SK-N-SH (cell line): ENCODE results near the gene TSHZ2. TPM values are rescaled to one million over a fixed set of nuclear protein-coding genes. Genes with fewer than 3 reads are reported as not detected.

Experiments
- CTCF ChIA-PET: fragments of 300-600, 350-600 bp; formaldehyde crosslinking; extraction: SDS; loops from one replicate; lab custom pipeline; 2021; lab: Yijun Ruan, JAX
- POLR2A ChIA-PET: fragments of 350-600 bp; sonication (Branson Sonifier 250); formaldehyde crosslinking; extraction: SDS; loops from one replicate; lab custom pipeline; 2020; ENCODE audit warnings: antibody characterized with exemption, inconsistent platforms; lab: Yijun Ruan, JAX
- DNase-seq: peaks from one replicate; pipeline ENCODE4 v3.0.0; 2012
- H2AFZ ChIP-seq: fragments of 200-600 bp; sonication (generic); 2 replicates; pipeline ENCODE4 v1.8.1; 2016; ENCODE audit warnings: antibody characterized with exemption, mild to moderate bottlenecking, low read depth
- H3F3A ChIP-seq: fragments of 200-600 bp; sonication (generic); replicated peaks from 2 replicates; pipeline ENCODE3; 2016; ENCODE audit warnings: antibody characterized with exemption, mild to moderate bottlenecking; ENCODE audit not compliant: insufficient read depth
- H3K27ac ChIP-seq, 2 experiments: fragments of 200-500 bp in 1 of 2; fragments of 200-600 bp in 1 of 2; sonication (Bioruptor generic) in 1 of 2; sonication (generic), shearing (Covaris generic) in 1 of 2; 2 replicates each; pipeline versions ENCODE4 v1.5.1 to v1.6.1; 2014 to 2016; ENCODE audit warnings: low read depth in 2 of 2, inconsistent platforms in 1 of 2, low read length in 1 of 2, mild to moderate bottlenecking in 1 of 2, mixed read lengths in 1 of 2
- H3K27me3 ChIP-seq: fragments of 200-600 bp; sonication (generic), shearing (Covaris generic); 2 replicates; pipeline ENCODE4 v1.6.1; 2016; ENCODE audit warnings: mixed run types; ENCODE audit not compliant: insufficient read depth
- H3K36me3 ChIP-seq, 2 experiments: fragments of 200-500 bp in 1 of 2; fragments of 200-600 bp in 1 of 2; sonication (Bioruptor generic) in 1 of 2; sonication (generic) in 1 of 2; replicated peaks in 1 of 2; 2 replicates each; pipeline versions ENCODE3 to v1.5.1; 2014 to 2016; ENCODE audit warnings: low read length in 1 of 2, mild to moderate bottlenecking in 1 of 2; ENCODE audit not compliant: insufficient read depth in 2 of 2, control insufficient read depth in 1 of 2
- H3K4me1 ChIP-seq, 2 experiments: fragments of 200-500 bp in 1 of 2; fragments of 200-600 bp in 1 of 2; sonication (Bioruptor generic) in 1 of 2; sonication (generic), shearing (Covaris generic) in 1 of 2; 2 replicates each; pipeline versions ENCODE4 v1.5.1 to v1.6.1; 2014 to 2016; ENCODE audit warnings: low read depth in 1 of 2, low read length in 1 of 2, mixed run types in 1 of 2; ENCODE audit not compliant: insufficient read depth in 2 of 2, control insufficient read depth in 1 of 2
- H3K4me2 ChIP-seq: fragments of 200-600 bp; sonication (generic), shearing (Covaris generic); 2 replicates; pipeline ENCODE4 v1.6.1; 2017; ENCODE audit warnings: mixed run types
- H3K4me3 ChIP-seq, 2 experiments: fragments of 200-500 bp in 1 of 2; fragments of 200-600 bp in 1 of 2; sonication (Bioruptor generic) in 1 of 2; sonication (generic), shearing (Covaris generic) in 1 of 2; 2 replicates each; pipeline versions ENCODE4 v1.5.1 to v1.8.1; 2014 to 2016; ENCODE audit warnings: low read depth in 2 of 2, inconsistent platforms in 1 of 2, low read length in 1 of 2, mild to moderate bottlenecking in 1 of 2, mixed read lengths in 1 of 2, moderate library complexity in 1 of 2
- H3K79me2 ChIP-seq: fragments of 200-600 bp; sonication (generic); 2 replicates; pipeline ENCODE4 v1.8.1; 2017; ENCODE audit warnings: mild to moderate bottlenecking; ENCODE audit not compliant: insufficient read depth
- H3K9ac ChIP-seq: fragments of 200-600 bp; sonication (generic); 2 replicates; pipeline ENCODE4 v1.6.1; 2017; ENCODE audit warnings: mixed run types
- H3K9me2 ChIP-seq: fragments of 200-600 bp; sonication (generic); 2 replicates; pipeline ENCODE4 v1.6.1; 2017; ENCODE audit warnings: mixed run types
- H3K9me3 ChIP-seq: fragments of 200-600 bp; sonication (generic); 2 replicates; pipeline ENCODE4 v1.6.1; 2017; ENCODE audit warnings: mixed run types, mild to moderate bottlenecking, moderate library complexity
- H4K20me1 ChIP-seq: fragments of 200-600 bp; sonication (generic); 2 replicates; pipeline ENCODE4 v1.6.1; 2017; ENCODE audit warnings: mild to moderate bottlenecking, mixed run types; ENCODE audit not compliant: insufficient read depth
- ELF1 ChIP-seq: IDR thresholded peaks from 2 replicates; pipeline ENCODE4 v1.4.0; 2012
- FOSL2 ChIP-seq: IDR thresholded peaks from 2 replicates; pipeline ENCODE4 v1.4.0; 2012; ENCODE audit warnings: low read depth, mild to moderate bottlenecking, moderate library complexity, borderline replicate concordance
- IRF3 ChIP-seq: fragments of 150-350 bp; IDR thresholded peaks from 2 replicates; pipeline ENCODE4 v1.6.1; 2016; ENCODE audit warnings: mild to moderate bottlenecking, low read depth, low read length
- JUND ChIP-seq: IDR thresholded peaks from 2 replicates; pipeline ENCODE4 v1.4.0; 2012
- NFIC ChIP-seq: IDR thresholded peaks from 2 replicates; pipeline ENCODE4 v1.4.0; 2012; ENCODE audit warnings: borderline replicate concordance
- RAD21 ChIP-seq: IDR thresholded peaks from 2 replicates; pipeline ENCODE4 v1.6.1; 2012; ENCODE audit warnings: mild to moderate bottlenecking, low read length
- RCOR1 ChIP-seq: fragments of 150-350 bp; IDR thresholded peaks from 2 replicates; pipeline ENCODE4 v1.6.1; 2017; ENCODE audit warnings: antibody characterized with exemption, low read length
- RFX5 ChIP-seq: IDR thresholded peaks from 2 replicates; pipeline ENCODE4 v1.6.1; 2012; ENCODE audit warnings: mild to moderate bottlenecking, improper control_type of control experiment, low read length
- RXRA ChIP-seq: IDR thresholded peaks from 2 replicates; pipeline ENCODE4 v1.4.0; 2012; ENCODE audit warnings: low read depth, mild to moderate bottlenecking, borderline replicate concordance
- SIN3A ChIP-seq: IDR thresholded peaks from 2 replicates; pipeline ENCODE4 v1.6.1; 2012; ENCODE audit warnings: low read depth, mild to moderate bottlenecking, low read length, moderate library complexity, borderline replicate concordance
- SMC3 ChIP-seq: IDR thresholded peaks from 2 replicates; pipeline ENCODE4 v1.6.1; 2012; ENCODE audit warnings: low read depth, low read length, improper control_type of control experiment
- ZBTB33 ChIP-seq: IDR thresholded peaks from 2 replicates; pipeline ENCODE4 v1.4.0; 2012; ENCODE audit warnings: low read depth, borderline replicate concordance
- WGBS: methylation state at CpG from one replicate; pipeline ENCODE4 v1.1.6; 2017; ENCODE audit warnings: low lambda C conversion rate; 5-methylcytosine and 5-hydroxymethylcytosine counted together
- polyA plus RNA-seq, 3 experiments: library from polyadenylated mRNA; depleted of rRNA; stranded (reverse); fragments of >200 nt; gene quantifications; 2 replicates each; pipeline ENCODE4 v1.2.3, GENCODE V29; 2012
- TF ChIP-seq, protein P1 (sequence below): fragments of 150-350 bp; IDR thresholded peaks from 2 replicates; pipeline ENCODE4 v1.6.1; 2017; ENCODE audit warnings: antibody characterized with exemption, low read length, low read depth, borderline replicate concordance
- TF ChIP-seq, protein P2 (sequence below): fragments of 200-600 bp; sonication (generic); IDR thresholded peaks from 2 replicates; pipeline ENCODE4 v1.6.1; 2017; ENCODE audit warnings: antibody characterized with exemption, mild to moderate bottlenecking, moderate library complexity

Gene TSHZ2
- polyA plus RNA-seq, 1 of the 3 experiments (the other 2 are of a cell fraction): 0.13 TPM

DNA sequence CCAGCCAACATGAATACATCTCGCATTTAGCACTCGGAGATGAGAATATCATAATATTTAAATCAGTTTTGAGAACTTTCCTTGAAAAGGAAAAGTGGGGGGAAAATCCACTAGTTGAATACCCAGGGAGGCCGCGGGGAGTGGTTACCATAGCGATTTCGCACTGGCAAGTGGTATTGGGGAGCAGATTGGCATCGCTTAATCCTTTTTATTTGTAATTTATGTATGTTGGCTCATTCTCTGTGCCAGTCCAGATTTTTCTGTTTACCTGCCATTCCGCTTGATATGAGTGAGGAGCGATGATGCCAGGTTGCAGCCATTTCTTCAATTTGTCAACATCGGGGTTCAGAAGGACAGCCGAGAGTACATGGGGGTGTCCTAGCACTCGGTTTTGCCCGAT lies 329.7 kb downstream of the TSHZ2 start:
- H3K27ac ChIP-seq: no peak overlapping the region
- no peak overlapping the region for H3K4me2 ChIP-seq
- POLR2A ChIA-PET: no interaction called here
- no peak for DNase-seq
- CTCF ChIA-PET: no interaction called here
- H4K20me1 ChIP-seq: no peaks in the 10 kb centered on the region
- no peaks in the 10 kb centered on the region for H3K36me3 ChIP-seq
- H3K4me3 ChIP-seq: no peak overlapping the region
- H3K4me1 ChIP-seq: no peaks in the 10 kb centered on the region
- no peak overlapping the region for H2AFZ ChIP-seq
- H3K79me2 ChIP-seq: no peaks in the 10 kb centered on the region
- no peaks in the 10 kb centered on the region for H3K9me3 ChIP-seq
- H3K9ac ChIP-seq: no peak overlapping the region
- TF ChIP-seq RCOR1 (no peak), SIN3A (no peak), IRF3 (no peak), ELF1 (no peak), RXRA (no peak), SMC3 (no peak), NFIC (no peak), RAD21 (no peak)
- TF ChIP-seq, protein P1, sequence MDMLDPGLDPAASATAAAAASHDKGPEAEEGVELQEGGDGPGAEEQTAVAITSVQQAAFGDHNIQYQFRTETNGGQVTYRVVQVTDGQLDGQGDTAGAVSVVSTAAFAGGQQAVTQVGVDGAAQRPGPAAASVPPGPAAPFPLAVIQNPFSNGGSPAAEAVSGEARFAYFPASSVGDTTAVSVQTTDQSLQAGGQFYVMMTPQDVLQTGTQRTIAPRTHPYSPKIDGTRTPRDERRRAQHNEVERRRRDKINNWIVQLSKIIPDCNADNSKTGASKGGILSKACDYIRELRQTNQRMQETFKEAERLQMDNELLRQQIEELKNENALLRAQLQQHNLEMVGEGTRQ: no peak
- TF ChIP-seq, protein P2, sequence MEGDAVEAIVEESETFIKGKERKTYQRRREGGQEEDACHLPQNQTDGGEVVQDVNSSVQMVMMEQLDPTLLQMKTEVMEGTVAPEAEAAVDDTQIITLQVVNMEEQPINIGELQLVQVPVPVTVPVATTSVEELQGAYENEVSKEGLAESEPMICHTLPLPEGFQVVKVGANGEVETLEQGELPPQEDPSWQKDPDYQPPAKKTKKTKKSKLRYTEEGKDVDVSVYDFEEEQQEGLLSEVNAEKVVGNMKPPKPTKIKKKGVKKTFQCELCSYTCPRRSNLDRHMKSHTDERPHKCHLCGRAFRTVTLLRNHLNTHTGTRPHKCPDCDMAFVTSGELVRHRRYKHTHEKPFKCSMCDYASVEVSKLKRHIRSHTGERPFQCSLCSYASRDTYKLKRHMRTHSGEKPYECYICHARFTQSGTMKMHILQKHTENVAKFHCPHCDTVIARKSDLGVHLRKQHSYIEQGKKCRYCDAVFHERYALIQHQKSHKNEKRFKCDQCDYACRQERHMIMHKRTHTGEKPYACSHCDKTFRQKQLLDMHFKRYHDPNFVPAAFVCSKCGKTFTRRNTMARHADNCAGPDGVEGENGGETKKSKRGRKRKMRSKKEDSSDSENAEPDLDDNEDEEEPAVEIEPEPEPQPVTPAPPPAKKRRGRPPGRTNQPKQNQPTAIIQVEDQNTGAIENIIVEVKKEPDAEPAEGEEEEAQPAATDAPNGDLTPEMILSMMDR: no peak
- TF ChIP-seq, all 33 proteins: peak for 0
- no peaks in the 10 kb centered on the region for H3F3A ChIP-seq
- 77% methylated on average over 13 of the region's 13 CpGs for whole genome bisulfite sequencing
- no peaks in the 10 kb centered on the region for H3K9me2 ChIP-seq
- H3K27me3 ChIP-seq: no peaks in the 10 kb centered on the region

- Histone ChIP-seq H3K9ac (no peak overlapping the region), H3K79me2 (no peaks in the 10 kb centered on the region), H3K36me3 (no peaks in the 10 kb centered on the region), H3K4me2 (no peak overlapping the region), H3K27ac (no peak overlapping the region), H3K27me3 (no peaks in the 10 kb centered on the region), H3K9me3 (no peaks in the 10 kb centered on the region), H4K20me1 (no peaks in the 10 kb centered on the region), H3K4me3 (no peak overlapping the region), H3F3A (no peaks in the 10 kb centered on the region), H3K4me1 (no peaks in the 10 kb centered on the region), H2AFZ (no peak overlapping the region), H3K9me2 (no peaks in the 10 kb centered on the region)
- TF ChIP-seq FOSL2: no peak
- TF ChIP-seq RFX5: no peak
- TF ChIP-seq JUND: no peak
- TF ChIP-seq ZBTB33: no peak
- WGBS: 59% methylated on average over 8 of the region's 8 CpGs
- no peak for DNase-seq
- CTCF ChIA-PET: no interaction called here
- POLR2A ChIA-PET: no interaction called here
Measured at GRCh38 chr20:53302695-53303412, 330.7 kb downstream of the TSHZ2 start.
